Erythroblast (primary cell): ENCODE data around the gene MED14.

Source experiments
- GATA1 ChIP-seq: IDR thresholded peaks from 2 replicates; pipeline ENCODE4 v1.6.1; 2011; ENCODE audit warnings: low read depth, mild to moderate bottlenecking, control low read depth, low read length, moderate library complexity
- POLR2A ChIP-seq: IDR thresholded peaks from 2 replicates; pipeline ENCODE4 v1.6.1; 2011; ENCODE audit warnings: mild to moderate bottlenecking, low read length

- TF ChIP-seq POLR2A = no peak
- no peak for TF ChIP-seq GATA1
Measured at GRCh38 chrX:40757058-40757457, 21.7 kb upstream of the MED14 start.
